NB4 (cell line): ENCODE results near the gene SNN.

Experiments
- CTCF ChIP-seq: IDR thresholded peaks from one replicate; pipeline ENCODE4 v1.5.1; 2012; ENCODE audit warnings: low read depth, low read length
- MYC ChIP-seq: IDR thresholded peaks from 2 replicates; pipeline ENCODE4 v1.6.1; 2011; ENCODE audit warnings: low read depth, low read length
- POLR2A ChIP-seq: IDR thresholded peaks from 2 replicates; pipeline ENCODE4 v1.6.1; 2011; ENCODE audit warnings: mild to moderate bottlenecking; ENCODE audit not compliant: insufficient read length; ENCODE audit errors: extremely low read depth

GRCh38 chr16:11727796-11728543, 59.7 kb downstream of the SNN start:
- TF ChIP-seq POLR2A (no peak), CTCF (no peak), MYC (no peak)
